Uterus (tissue), 4 donors: Measurements from ENCODE around the gene RTP3. TPM values are rescaled to one million over a fixed set of nuclear protein-coding genes. Genes with fewer than 3 reads are reported as not detected.

ENCODE experiments used
- DNase-seq, 2 donors: peaks; one replicate each; pipeline ENCODE4 v3.0.0-alpha.2; 2019 to 2020
- H3K27ac ChIP-seq, 2 donors: fragments of 200-600 bp; sonication (generic); 1 replicate in 1 of 2; 2 replicates in 1 of 2; pipeline ENCODE4 v1.5.1; 2016 to 2018
- H3K27me3 ChIP-seq, 2 donors: fragments of 200-600 bp; sonication (generic); one replicate each; pipeline ENCODE4 v1.5.1; 2018 to 2019; ENCODE audit warnings: control low read depth in 1 of 2
- H3K36me3 ChIP-seq, 2 donors: fragments of 200-600 bp; sonication (generic); one replicate each; pipeline ENCODE4 v1.5.1; 2019; ENCODE audit warnings: control low read depth in 1 of 2
- H3K4me1 ChIP-seq, 2 donors: fragments of 200-600 bp; sonication (generic); one replicate each; pipeline ENCODE4 v1.5.1; 2018 to 2019; ENCODE audit warnings: control low read depth in 1 of 2
- H3K4me3 ChIP-seq, 2 donors: fragments of 200-600 bp; sonication (generic); 1 replicate in 1 of 2; 2 replicates in 1 of 2; pipeline ENCODE4 v1.5.1; 2018 to 2019; ENCODE audit warnings: mild to moderate bottlenecking in 1 of 2
- H3K9me3 ChIP-seq, 2 donors: fragments of 200-600 bp; sonication (generic); one replicate each; pipeline ENCODE4 v1.5.1; 2019; ENCODE audit warnings: control low read depth in 1 of 2
- CTCF ChIP-seq, 4 experiments: fragments of 200-600 bp in 2 of 4; fragments of 450-650 bp in 2 of 4; sonication (generic) in 2 of 4; IDR thresholded peaks; one replicate each; pipeline ENCODE4 v1.5.1; 2016 to 2019; ENCODE audit warnings: antibody characterized with exemption in 4 of 4, mild to moderate bottlenecking in 2 of 4, moderate library complexity in 1 of 4
- POLR2A ChIP-seq, 2 donors: fragments of 450-650 bp; IDR thresholded peaks; one replicate each; pipeline ENCODE4 v1.6.1; 2016; ENCODE audit warnings: antibody characterized with exemption in 2 of 2, mild to moderate bottlenecking in 1 of 2, moderate library complexity in 1 of 2
- intact Hi-C: fragments of 100-400 bp; cut with DNase I; formaldehyde crosslinking; loops from one replicate; pipeline ENCODE4 v1.15.1; 2023; ENCODE audit warnings: low total_unique reads
- total RNA-seq, 4 donors: library from RNA; depleted of rRNA in 3 of 4; stranded (reverse); fragments of >200 nt in 3 of 4; gene quantifications; one replicate each; pipeline versions ENCODE4 v1.1.0 to v1.2.4, GENCODE V29; 2014 to 2023
- donor health status: DM: yes; HTN: yes; CAD: no.

RTP3 gene
- total RNA-seq, 4 donors from 2014 or later = not detected

- Histone ChIP-seq H3K27ac (no peak overlapping the region), H3K27me3 (no peaks in the 10 kb centered on the region), H3K9me3 (no peaks in the 10 kb centered on the region), H3K4me3 (no peak overlapping the region), H3K36me3 (no peaks in the 10 kb centered on the region), H3K4me1 (no peaks in the 10 kb centered on the region)
- TF ChIP-seq CTCF (IDR thresholded peaks at IDR 0.05) = no peak
- intact Hi-C loops = no loop called here
- no peak for DNase-seq
Observed at GRCh38 chr3:46498916-46499519, 1.2 kb downstream of the RTP3 start.

DNA sequence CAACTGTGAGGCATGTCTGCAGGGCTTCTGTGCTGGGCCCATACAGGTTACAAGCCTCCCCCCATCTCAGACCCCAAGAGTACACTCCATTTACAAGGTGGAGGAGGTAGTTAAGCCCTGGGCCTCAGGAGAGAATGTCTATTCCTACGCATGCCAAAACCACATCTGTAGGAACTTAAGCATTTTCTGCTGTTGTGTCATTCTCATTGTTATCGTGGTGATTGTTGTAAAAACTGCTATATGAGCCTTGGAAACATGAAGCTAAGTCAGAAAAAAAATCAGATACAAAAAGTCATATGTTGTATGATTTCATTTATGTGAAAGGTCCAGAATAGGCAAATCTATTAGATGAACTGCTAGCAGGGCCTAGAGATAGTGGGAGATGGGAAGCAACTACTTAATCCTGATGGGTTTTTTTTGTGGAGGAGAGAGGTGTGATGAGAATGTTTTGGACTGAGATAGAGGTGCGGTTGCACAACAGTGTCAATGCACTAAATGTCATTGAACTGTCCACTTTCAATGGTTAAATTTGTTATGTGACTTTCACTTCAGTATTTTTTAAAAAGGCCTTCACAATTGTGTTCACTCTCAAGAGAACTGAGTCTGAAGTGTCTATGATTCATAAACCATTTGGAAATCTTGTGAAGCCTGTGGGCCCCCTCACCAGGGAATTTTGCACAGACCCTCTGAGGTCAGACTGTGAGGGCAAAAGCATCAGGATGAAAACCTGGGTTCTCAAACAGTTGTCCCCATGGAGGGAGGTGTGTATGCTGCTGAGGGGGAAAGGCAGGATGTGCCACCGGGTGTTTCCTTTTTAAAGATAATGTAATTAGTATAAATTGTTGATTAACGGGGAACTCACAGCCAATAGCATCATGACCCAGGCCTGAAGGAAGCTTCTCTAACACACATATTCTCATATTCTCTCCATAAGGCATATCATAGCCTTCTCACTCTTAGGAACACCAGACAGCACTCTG is 3.2 kb downstream of the RTP3 start:
- H3K4me1 ChIP-seq = no peaks in the 10 kb centered on the region
- no peaks in the 10 kb centered on the region for H3K9me3 ChIP-seq
- no peaks in the 10 kb centered on the region for H3K36me3 ChIP-seq
- intact Hi-C loops = no loop called here
- no peak for TF ChIP-seq POLR2A (IDR thresholded peaks at IDR 0.05)
- no peak for TF ChIP-seq CTCF (IDR thresholded peaks at IDR 0.05)
- no peak overlapping the region for H3K27ac ChIP-seq
- no peaks in the 10 kb centered on the region for H3K27me3 ChIP-seq
- DNase-seq = no peak
- no peak overlapping the region for H3K4me3 ChIP-seq

GRCh38 chr3:46501702-46502101 is 3.9 kb downstream of the RTP3 start:
- Histone ChIP-seq H3K27me3 (no peaks in the 10 kb centered on the region), H3K27ac (no peak overlapping the region), H3K36me3 (no peaks in the 10 kb centered on the region), H3K4me1 (no peaks in the 10 kb centered on the region), H3K4me3 (no peak overlapping the region), H3K9me3 (no peaks in the 10 kb centered on the region)
- DNase-seq = no peak
- TF ChIP-seq POLR2A (IDR thresholded peaks at IDR 0.05) = no peak
- no peak for TF ChIP-seq CTCF (IDR thresholded peaks at IDR 0.05)
- intact Hi-C loops = no loop called here

GRCh38 chr3:46503200-46503874 is 5.6 kb downstream of the RTP3 start:
- Histone ChIP-seq H3K36me3 (no peaks in the 10 kb centered on the region), H3K9me3 (no peaks in the 10 kb centered on the region), H3K4me3 (no peak overlapping the region), H3K4me1 (no peaks in the 10 kb centered on the region), H3K27ac (no peak overlapping the region), H3K27me3 (no peaks in the 10 kb centered on the region)
- DNase-seq = no peak
- intact Hi-C loops = no loop called here
- no peak for TF ChIP-seq CTCF (IDR thresholded peaks at IDR 0.05)
- no peak for TF ChIP-seq POLR2A (IDR thresholded peaks at IDR 0.05)

- no peaks in the 10 kb centered on the region for H3K27me3 ChIP-seq
- no peaks in the 10 kb centered on the region for H3K36me3 ChIP-seq
- no peaks in the 10 kb centered on the region for H3K9me3 ChIP-seq
- no peak overlapping the region for H3K4me3 ChIP-seq
- H3K27ac ChIP-seq = no peak overlapping the region
- TF ChIP-seq POLR2A (IDR thresholded peaks at IDR 0.05) (no peak), CTCF (IDR thresholded peaks at IDR 0.05) (no peak)
- DNase-seq = no peak
- no peaks in the 10 kb centered on the region for H3K4me1 ChIP-seq
- intact Hi-C loops = no loop called here
Observed at GRCh38 chr3:46504789-46505188, 7.0 kb downstream of the RTP3 start.
